Gastrocnemius medialis (tissue), 4 donors: ENCODE results near the gene PHLPP2.

Experiments
- POLR2A ChIP-seq, 2 donors: fragments of 450-650 bp; IDR thresholded peaks; one replicate each; pipeline ENCODE4 v1.6.1; 2017; ENCODE audit warnings: antibody characterized with exemption in 2 of 2, mild to moderate bottlenecking in 2 of 2, moderate library complexity in 2 of 2
- TF ChIP-seq, protein P1 (sequence below), 5 experiments: fragments of 450-650 bp in 3 of 5; fragments of 200-600 bp in 2 of 5; sonication (generic) in 2 of 5; IDR thresholded peaks in 4 of 5; conservative IDR thresholded peaks in 1 of 5; 1 replicate in 4 of 5; 2 replicates in 1 of 5; pipeline ENCODE4 v1.5.1; 2016 to 2019; ENCODE audit warnings: antibody characterized with exemption in 5 of 5, mild to moderate bottlenecking in 3 of 5, moderate library complexity in 3 of 5

DNA sequence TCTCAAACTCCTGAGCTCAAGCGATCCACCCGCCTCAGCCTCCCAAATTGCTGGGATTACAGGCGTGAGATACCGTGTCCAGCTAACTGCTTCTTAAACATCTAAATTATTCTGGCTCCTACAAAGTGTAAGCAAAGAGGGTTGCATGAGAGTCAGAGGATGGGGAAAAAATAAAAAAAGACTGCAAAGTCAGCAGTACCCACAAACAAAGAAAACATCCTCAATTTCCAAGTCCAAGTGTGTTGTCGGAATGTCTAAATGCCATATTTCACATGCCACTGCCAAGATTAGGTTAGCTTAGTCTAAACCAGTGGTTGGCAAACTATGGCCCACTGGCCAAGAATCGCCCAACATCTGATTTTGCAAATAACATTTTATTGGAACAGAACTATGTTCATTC is 13.0 kb upstream of the PHLPP2 start:
- TF ChIP-seq, protein P1, sequence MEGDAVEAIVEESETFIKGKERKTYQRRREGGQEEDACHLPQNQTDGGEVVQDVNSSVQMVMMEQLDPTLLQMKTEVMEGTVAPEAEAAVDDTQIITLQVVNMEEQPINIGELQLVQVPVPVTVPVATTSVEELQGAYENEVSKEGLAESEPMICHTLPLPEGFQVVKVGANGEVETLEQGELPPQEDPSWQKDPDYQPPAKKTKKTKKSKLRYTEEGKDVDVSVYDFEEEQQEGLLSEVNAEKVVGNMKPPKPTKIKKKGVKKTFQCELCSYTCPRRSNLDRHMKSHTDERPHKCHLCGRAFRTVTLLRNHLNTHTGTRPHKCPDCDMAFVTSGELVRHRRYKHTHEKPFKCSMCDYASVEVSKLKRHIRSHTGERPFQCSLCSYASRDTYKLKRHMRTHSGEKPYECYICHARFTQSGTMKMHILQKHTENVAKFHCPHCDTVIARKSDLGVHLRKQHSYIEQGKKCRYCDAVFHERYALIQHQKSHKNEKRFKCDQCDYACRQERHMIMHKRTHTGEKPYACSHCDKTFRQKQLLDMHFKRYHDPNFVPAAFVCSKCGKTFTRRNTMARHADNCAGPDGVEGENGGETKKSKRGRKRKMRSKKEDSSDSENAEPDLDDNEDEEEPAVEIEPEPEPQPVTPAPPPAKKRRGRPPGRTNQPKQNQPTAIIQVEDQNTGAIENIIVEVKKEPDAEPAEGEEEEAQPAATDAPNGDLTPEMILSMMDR (IDR thresholded peaks at IDR 0.05 in 4 of 5, conservative IDR thresholded peaks at IDR 0.05 in 1 of 5), result no peak
- TF ChIP-seq POLR2A (IDR thresholded peaks at IDR 0.05), result no peak
